GM18508 (cell line): Measurements from ENCODE around the gene FOXP1.

Experiments used
- ATAC-seq: cut with Tn5 transposase; IDR thresholded peaks from one replicate; pipeline ENCODE4 v1.9.1; 2021; ENCODE audit warnings: moderate number of reproducible peaks; ENCODE audit not compliant: insufficient read depth, unreplicated experiment

Gene FOXP1

GRCh38 chr3:71583566-71584393, at the start of gene FOXP1:
Gene FOXP1 (minus strand): TSS chr3:71583728. CDS start chr3:71198381, 385,347 bp downstream.
- ATAC-seq, result no peak

GRCh38 chr3:71629711-71630110, 46.2 kb upstream of the FOXP1 start:
- no peak for ATAC-seq

GRCh38 chr3:71629289-71629688, 45.8 kb upstream of the FOXP1 start:
- ATAC-seq, result no peak

- no peak for ATAC-seq
Measured at GRCh38 chr3:71628522-71628921, 45.0 kb upstream of the FOXP1 start.

- ATAC-seq, result no peak
Measured at GRCh38 chr3:71625676-71626075, 42.1 kb upstream of the FOXP1 start.

GRCh38 chr3:71621825-71622537, 38.5 kb upstream of the FOXP1 start:
- ATAC-seq, result no peak

- no peak for ATAC-seq
Measured at GRCh38 chr3:71618538-71618937, 35.0 kb upstream of the FOXP1 start.

- no peak for ATAC-seq
Measured at GRCh38 chr3:71616571-71617021, 33.1 kb upstream of the FOXP1 start.

- no peak for ATAC-seq
Measured at GRCh38 chr3:71614869-71615268, 31.3 kb upstream of the FOXP1 start.

GRCh38 chr3:71614426-71614825, 30.9 kb upstream of the FOXP1 start:
- no peak for ATAC-seq

GRCh38 chr3:71611099-71611498, 27.6 kb upstream of the FOXP1 start:
- ATAC-seq, result no peak

GRCh38 chr3:71607364-71607763, 23.8 kb upstream of the FOXP1 start:
- ATAC-seq, result no peak

GRCh38 chr3:71606582-71606981, 23.1 kb upstream of the FOXP1 start:
- no peak for ATAC-seq

GRCh38 chr3:71602256-71602655, 18.7 kb upstream of the FOXP1 start:
- no peak for ATAC-seq

- no peak for ATAC-seq
Measured at GRCh38 chr3:71601811-71602210, 18.3 kb upstream of the FOXP1 start.

GRCh38 chr3:71600646-71601288, 17.2 kb upstream of the FOXP1 start:
- no peak for ATAC-seq

- ATAC-seq, result no peak
Measured at GRCh38 chr3:71599416-71599815, 15.9 kb upstream of the FOXP1 start.

GRCh38 chr3:71598292-71598691, 14.8 kb upstream of the FOXP1 start:
- ATAC-seq, result no peak

- no peak for ATAC-seq
Measured at GRCh38 chr3:71597286-71597685, 13.8 kb upstream of the FOXP1 start.

GRCh38 chr3:71593106-71593505, 9.6 kb upstream of the FOXP1 start:
- no peak for ATAC-seq

GRCh38 chr3:71591101-71591500, 7.6 kb upstream of the FOXP1 start:
- ATAC-seq, result no peak
